SK-MEL-5 (cell line): ENCODE data around the gene PIEZO1. TPM values are rescaled to one million over a fixed set of nuclear protein-coding genes. Genes with fewer than 3 reads are reported as not detected.

ENCODE experiments used
- DNase-seq: peaks from one replicate; pipeline ENCODE4 v3.0.0-alpha.2; 2016; ENCODE audit warnings: low read depth, low spot score
- in situ Hi-C: cut with HindIII; loops from 2 replicates; pipeline ENCODE4 v1.10.0; 2016; ENCODE audit warnings: low sequenced_read_pairs, high pct_unique_total_duplicates, low pct_unique_long_range_greater_than_20kb
- total RNA-seq: library from RNA; depleted of rRNA; stranded (reverse); fragments of >200 nt; shearing (Covaris generic); gene quantifications from 2 replicates; pipeline ENCODE4 v1.2.3, GENCODE V29; 2014

The PIEZO1 gene
- total RNA-seq, 1 experiment from 2014 or later = 44.1 TPM

DNA sequence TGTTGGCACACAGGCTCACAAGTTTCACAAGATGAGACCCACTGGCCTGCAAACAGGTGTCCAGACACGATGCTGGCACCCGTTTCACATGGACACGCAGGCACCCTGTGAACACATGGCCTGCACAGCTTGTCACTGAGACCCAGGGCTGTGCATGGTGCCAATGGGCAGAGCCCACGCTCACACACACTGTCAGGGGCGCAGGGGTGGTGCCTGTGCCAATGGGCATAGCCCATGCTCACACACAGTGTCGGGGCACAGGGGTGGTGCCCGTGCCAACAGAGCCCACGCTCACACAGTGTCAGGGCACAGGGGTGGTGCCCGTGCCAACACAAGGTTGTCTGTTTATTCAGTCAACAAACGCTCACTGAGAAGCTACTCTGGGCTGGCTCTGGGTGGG, 49.4 kb downstream of the PIEZO1 start:
- in situ Hi-C loops = no loop called here
- no peak for DNase-seq

GRCh38 chr16:88735121-88735520, 49.9 kb downstream of the PIEZO1 start:
- DNase-seq = no peak
- in situ Hi-C loops = no loop called here

DNA sequence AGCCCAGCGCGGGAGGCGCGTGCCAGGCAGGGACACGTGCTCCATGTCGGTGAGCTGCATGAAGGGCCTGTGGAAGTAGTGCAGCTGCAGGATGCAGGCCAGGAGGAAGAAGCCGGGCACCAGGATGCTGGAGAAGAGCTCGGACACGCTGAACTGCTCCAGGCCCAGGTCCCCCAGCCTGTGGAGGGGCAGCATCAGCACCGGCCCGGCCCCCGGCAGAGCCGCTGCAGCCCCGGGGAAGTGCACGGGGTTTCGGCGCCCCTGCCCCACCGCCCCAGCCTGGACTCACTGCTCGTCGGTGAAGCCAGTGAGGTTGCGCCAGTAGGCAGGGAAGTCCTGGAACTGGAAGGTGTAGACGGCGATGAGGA, 50.7 kb downstream of the PIEZO1 start:
- DNase-seq = no peak
- in situ Hi-C loops = no loop called here

- no peak for DNase-seq
- in situ Hi-C loops = no loop called here
Observed at GRCh38 chr16:88733630-88734360, 51.2 kb downstream of the PIEZO1 start.

DNA sequence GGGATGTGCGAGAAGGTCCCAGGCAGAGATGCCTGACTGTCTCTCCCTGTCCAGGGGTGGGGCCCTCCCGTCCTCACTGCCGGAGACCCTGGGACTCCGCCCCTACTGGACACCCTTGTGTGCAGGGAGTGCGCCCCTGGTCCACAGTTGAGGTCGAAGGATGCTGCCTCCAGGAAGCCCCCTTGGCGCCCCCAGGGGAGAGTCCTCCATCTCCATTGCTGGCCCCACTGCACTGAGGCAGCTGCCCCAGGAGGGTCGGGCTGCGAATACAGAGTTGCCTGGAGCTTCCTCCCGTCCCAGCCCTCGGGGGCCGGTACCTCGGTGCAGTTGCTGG, 52.1 kb downstream of the PIEZO1 start:
- in situ Hi-C loops = no loop called here
- no peak for DNase-seq

- no peak for DNase-seq
- in situ Hi-C loops = no loop called here
Observed at GRCh38 chr16:88732172-88732960, 52.7 kb downstream of the PIEZO1 start.

DNA sequence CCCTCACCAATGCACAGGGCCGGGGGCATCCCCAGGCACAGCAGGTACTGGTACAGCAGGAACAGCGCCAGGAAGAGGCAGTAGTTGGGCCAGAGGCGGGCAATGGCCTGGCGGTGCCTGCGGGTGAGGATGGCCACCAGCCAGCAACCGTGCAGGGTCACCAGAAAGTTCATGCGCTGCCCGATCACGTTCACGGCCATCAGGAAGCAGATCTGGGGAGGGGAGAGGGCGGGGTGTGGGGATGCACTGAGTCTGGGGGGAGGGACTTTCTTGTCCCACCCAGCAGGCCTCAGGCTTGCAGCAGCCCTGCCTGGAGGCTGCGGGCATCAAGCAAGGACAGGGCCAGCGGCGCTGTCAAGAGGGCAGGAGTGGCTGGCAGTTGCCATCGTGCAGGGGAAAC, 53.3 kb downstream of the PIEZO1 start:
- in situ Hi-C loops = no loop called here
- DNase-seq = no peak

GRCh38 chr16:88730632-88731607, 54.1 kb downstream of the PIEZO1 start:
- no peak for DNase-seq
- in situ Hi-C loops = no loop called here

GRCh38 chr16:88727871-88728270, 57.1 kb downstream of the PIEZO1 start:
- DNase-seq = no peak
- in situ Hi-C loops = no loop called here

- in situ Hi-C loops = no loop called here
- DNase-seq = no peak
Observed at GRCh38 chr16:88726981-88727380, 58.0 kb downstream of the PIEZO1 start.

DNA sequence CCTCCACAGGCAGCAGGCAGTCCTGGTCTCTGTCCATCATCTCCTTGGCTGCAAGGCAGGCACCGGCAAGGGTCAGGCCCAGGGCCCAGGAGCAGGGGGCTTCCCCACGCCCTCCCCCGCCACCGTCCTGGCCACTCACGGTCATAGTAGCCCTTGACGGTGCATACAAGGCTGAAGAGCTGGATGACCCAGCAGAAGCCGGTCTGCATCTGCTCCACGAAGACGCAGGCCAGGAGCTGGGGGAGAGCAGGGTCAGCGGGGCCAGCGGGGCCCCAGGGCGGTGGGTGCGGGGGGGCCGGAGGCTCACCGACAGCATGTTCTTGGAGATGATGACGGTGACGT, 58.6 kb downstream of the PIEZO1 start:
- in situ Hi-C loops = no loop called here
- DNase-seq = no peak

- in situ Hi-C loops = no loop called here
- no peak for DNase-seq
Observed at GRCh38 chr16:88725609-88726407, 59.2 kb downstream of the PIEZO1 start.

DNA sequence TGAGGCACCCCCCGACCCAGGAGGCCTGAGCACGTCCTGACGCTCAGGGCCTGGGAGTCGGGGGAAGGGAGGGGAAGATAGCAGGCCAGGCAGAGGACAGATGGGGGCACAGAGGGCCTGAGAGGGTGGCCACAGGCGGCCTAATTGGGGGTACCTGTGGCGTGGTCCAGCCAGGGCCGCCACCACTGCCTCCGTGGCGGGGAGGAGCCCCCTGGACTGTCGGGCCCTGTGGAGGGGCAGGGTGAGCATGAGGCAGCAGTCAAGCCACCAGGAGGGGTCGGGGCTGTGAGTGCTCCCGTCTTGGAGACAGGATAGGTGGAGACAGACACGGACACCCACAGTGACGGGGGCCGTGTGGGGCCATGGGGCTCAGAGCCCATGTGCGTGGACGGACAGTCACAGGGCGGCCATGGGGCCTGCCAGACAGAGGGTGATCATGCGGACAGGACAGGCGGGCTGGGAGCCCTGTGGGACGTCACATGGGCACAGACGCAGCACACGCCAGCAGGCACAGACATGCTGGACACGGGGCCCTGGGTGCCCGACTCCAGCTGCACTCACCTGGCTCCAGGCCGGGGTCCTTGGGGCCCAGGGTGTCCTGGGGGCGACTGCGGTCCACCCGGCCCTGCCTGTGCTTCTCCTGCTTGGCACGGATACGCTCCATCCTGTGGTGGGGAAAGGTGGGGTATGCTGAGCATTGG, 60.0 kb downstream of the PIEZO1 start:
- in situ Hi-C loops = no loop called here
- no peak for DNase-seq

- in situ Hi-C loops = no loop called here
- no peak for DNase-seq
Observed at GRCh38 chr16:88723911-88724310, 61.1 kb downstream of the PIEZO1 start.

DNA sequence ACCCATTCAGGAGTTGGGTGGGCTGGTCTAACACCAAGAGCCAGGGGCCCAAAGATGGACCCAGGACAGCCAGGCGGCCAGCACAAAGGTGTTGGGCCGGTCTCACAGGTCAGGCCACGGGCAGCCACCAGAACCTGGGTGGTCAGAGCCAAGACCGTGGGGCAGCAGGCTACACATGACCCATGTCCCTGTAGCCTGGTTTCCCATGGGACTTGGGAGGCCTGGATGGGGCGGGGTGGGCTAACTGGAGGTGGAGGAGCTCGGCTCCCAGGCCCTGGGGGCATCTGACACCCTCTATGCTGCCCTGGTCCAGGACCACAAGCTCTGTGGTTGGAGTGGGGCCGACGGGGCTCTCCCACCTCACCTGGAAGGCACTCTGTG, 61.5 kb downstream of the PIEZO1 start:
- in situ Hi-C loops = no loop called here
- no peak for DNase-seq

- no peak for DNase-seq
- in situ Hi-C loops = no loop called here
Observed at GRCh38 chr16:88722784-88723506, 62.1 kb downstream of the PIEZO1 start.
